ENCODE measurements around the gene CAMK1D.
A peak's percentile ranks its signal among the peaks of the same experiment; 100 is the strongest.

Gene CAMK1D

GRCh38 chr10:12448340-12448728 is 99.0 kb downstream of the CAMK1D start:
- no peak for TF ChIP-seq POLR2A (IDR thresholded peaks at IDR 0.05; ENCODE audit: low read depth, low read length)
- FAIRE-seq = no peak
- DNase-seq (ENCODE audit: insufficient read length, low spot score) = no peak

- no peak for TF ChIP-seq POLR2A (IDR thresholded peaks at IDR 0.05; ENCODE audit: low read depth, low read length)
- DNase-seq (ENCODE audit: insufficient read length, low spot score) = peak; percentile 70
- peak; percentile 99 for FAIRE-seq
Observed at GRCh38 chr10:12448729-12449391, 99.5 kb downstream of the CAMK1D start.

- FAIRE-seq (no peak), DNase-seq (ENCODE audit: insufficient read length, low spot score) (no peak)
- no peak for TF ChIP-seq POLR2A (IDR thresholded peaks at IDR 0.05; ENCODE audit: low read depth, low read length)
Observed at GRCh38 chr10:12455318-12455717, 106.0 kb downstream of the CAMK1D start.

- peak; percentile 67 for FAIRE-seq
- no peak for TF ChIP-seq POLR2A (IDR thresholded peaks at IDR 0.05; ENCODE audit: low read depth, low read length)
- DNase-seq (ENCODE audit: insufficient read length, low spot score) = no peak
Observed at GRCh38 chr10:12455766-12456165, 106.4 kb downstream of the CAMK1D start.

DNA sequence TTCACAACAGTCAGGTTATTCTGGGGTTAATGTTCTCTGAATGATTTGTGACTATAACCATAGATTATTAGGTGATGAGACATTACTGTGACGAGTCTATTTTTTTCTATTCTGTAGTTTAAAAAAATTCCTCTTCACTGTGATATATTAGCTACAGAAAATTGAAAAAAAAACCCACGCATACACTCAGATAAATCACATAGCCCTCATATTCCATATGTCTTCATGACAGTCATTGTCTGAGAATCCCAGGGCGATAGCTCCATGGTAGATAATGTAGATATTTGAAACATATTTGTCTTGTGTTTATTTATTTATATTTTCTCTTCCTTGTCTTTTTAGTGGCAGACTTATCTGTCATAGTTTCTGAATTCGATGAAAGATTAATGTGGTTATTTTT is 110.0 kb downstream of the CAMK1D start:
- DNase-seq (ENCODE audit: insufficient read length, low spot score) (no peak), FAIRE-seq (no peak)
- TF ChIP-seq POLR2A (IDR thresholded peaks at IDR 0.05; ENCODE audit: low read depth, low read length) = no peak

- no peak for TF ChIP-seq POLR2A (IDR thresholded peaks at IDR 0.05; ENCODE audit: low read depth, low read length)
- FAIRE-seq (no peak), DNase-seq (ENCODE audit: insufficient read length, low spot score) (no peak)
Observed at GRCh38 chr10:12459762-12460161, 110.4 kb downstream of the CAMK1D start.

DNA sequence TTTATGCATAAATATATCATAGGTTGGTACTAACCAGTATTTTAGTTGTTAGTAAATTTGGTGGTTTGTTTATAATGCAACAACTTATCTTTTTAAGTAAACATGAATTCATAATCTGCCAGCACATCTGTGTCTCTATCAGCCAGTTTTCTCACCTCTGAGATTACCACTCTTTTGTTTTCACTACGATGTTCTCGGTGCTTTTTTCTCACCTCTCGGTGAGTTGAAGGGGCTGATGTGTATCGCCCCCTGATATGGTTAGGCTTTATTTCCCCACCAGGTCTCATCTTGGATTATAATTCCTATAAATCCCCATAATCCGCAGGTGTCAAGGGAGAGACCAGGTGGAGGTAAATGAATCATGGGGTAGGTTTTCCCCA is 114.1 kb downstream of the CAMK1D start:
- TF ChIP-seq POLR2A (IDR thresholded peaks at IDR 0.05; ENCODE audit: low read depth, low read length) = no peak
- FAIRE-seq = no peak
- DNase-seq (ENCODE audit: insufficient read length, low spot score) = no peak

- no peak for DNase-seq (ENCODE audit: insufficient read length, low spot score)
- no peak for FAIRE-seq
- no peak for TF ChIP-seq POLR2A (IDR thresholded peaks at IDR 0.05; ENCODE audit: low read depth, low read length)
Observed at GRCh38 chr10:12465385-12466136, 116.2 kb downstream of the CAMK1D start.

DNA sequence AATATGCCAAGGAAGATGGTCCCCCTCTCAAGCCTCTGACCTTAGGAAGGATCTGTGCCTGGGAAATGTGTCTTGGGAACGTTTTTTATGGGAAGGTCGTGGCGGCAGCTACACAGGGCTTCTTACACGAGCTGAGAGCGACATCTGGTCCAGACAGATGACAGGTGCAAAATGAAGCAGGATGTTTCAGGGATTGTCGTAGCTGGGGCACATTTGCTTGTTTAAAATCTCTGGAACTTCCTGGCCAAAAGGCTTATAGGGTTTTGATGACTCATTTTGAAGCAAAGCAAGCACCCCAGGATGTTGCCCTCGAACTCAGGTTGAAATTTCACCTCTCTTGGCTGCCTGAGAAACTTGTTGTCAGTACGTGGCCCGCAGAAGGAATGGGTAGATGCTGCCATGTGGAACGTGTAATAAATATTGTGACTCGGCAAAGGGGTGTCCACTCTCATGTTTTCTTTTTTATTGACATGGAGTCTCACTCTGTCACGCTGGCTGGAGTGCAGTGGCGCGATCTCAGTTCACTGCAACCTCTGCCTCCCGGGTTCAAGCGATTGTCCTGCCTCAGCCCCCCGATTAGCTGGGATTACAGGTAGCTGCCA is 117.5 kb downstream of the CAMK1D start:
- no peak for TF ChIP-seq POLR2A (IDR thresholded peaks at IDR 0.05; ENCODE audit: low read depth, low read length)
- peak; percentile 44 for DNase-seq (ENCODE audit: insufficient read length, low spot score)
- peak; percentile 68 for FAIRE-seq

- DNase-seq (ENCODE audit: insufficient read length, low spot score) = no peak
- no peak for TF ChIP-seq POLR2A (IDR thresholded peaks at IDR 0.05; ENCODE audit: low read depth, low read length)
- no peak for FAIRE-seq
Observed at GRCh38 chr10:12469345-12469744, 120.0 kb downstream of the CAMK1D start.

DNA sequence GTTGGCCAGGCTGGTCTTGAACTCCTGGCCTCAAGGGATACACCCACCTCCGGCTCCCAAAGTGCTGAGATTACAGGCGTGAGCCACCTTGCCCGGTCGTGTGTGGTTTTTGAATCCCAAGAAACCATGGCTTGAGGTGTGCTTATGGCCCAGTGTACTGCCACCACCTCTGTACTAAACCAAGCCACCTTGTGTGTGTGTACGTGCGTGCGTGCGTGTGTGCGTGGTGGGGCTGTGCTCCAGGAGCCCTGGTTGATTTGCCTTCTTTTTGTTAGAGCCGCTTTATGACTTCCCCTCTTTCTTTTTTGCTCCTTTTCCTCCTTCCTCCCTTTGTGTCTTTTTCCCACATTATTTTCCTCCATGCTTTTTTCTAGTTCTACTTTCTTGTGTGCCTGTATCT is 121.4 kb downstream of the CAMK1D start:
- DNase-seq (ENCODE audit: insufficient read length, low spot score) (no peak), FAIRE-seq (no peak)
- no peak for TF ChIP-seq POLR2A (IDR thresholded peaks at IDR 0.05; ENCODE audit: low read depth, low read length)

- DNase-seq (ENCODE audit: insufficient read length, low spot score) (no peak), FAIRE-seq (no peak)
- no peak for TF ChIP-seq POLR2A (IDR thresholded peaks at IDR 0.05; ENCODE audit: low read depth, low read length)
Observed at GRCh38 chr10:12471135-12471534, 121.8 kb downstream of the CAMK1D start.

- no peak for TF ChIP-seq POLR2A (IDR thresholded peaks at IDR 0.05; ENCODE audit: low read depth, low read length)
- FAIRE-seq (no peak), DNase-seq (ENCODE audit: insufficient read length, low spot score) (no peak)
Observed at GRCh38 chr10:12473491-12473890, 124.1 kb downstream of the CAMK1D start.

- DNase-seq (ENCODE audit: insufficient read length, low spot score) (no peak), FAIRE-seq (no peak)
- TF ChIP-seq POLR2A (IDR thresholded peaks at IDR 0.05; ENCODE audit: low read depth, low read length) = no peak
Observed at GRCh38 chr10:12474727-12475412, 125.5 kb downstream of the CAMK1D start.

All from H54 (cell line).